K562 treated with DMSO at 1 percent for 12 hours (cell line): ENCODE measurements around the gene ELMO3. TPM values are rescaled to one million over a fixed set of nuclear protein-coding genes. Genes with fewer than 3 reads are reported as not detected.

Experiments
- total RNA-seq: library from RNA; unstranded; fragments of 300-600 nt; gene quantifications from 2 replicates; pipeline ENCODE4 v1.2.3, GENCODE V29; 2022; ENCODE audit not compliant: insufficient read depth

ELMO3 gene
- total RNA-seq, result 2.4 and 3.3 TPM in 2 replicates

DNA sequence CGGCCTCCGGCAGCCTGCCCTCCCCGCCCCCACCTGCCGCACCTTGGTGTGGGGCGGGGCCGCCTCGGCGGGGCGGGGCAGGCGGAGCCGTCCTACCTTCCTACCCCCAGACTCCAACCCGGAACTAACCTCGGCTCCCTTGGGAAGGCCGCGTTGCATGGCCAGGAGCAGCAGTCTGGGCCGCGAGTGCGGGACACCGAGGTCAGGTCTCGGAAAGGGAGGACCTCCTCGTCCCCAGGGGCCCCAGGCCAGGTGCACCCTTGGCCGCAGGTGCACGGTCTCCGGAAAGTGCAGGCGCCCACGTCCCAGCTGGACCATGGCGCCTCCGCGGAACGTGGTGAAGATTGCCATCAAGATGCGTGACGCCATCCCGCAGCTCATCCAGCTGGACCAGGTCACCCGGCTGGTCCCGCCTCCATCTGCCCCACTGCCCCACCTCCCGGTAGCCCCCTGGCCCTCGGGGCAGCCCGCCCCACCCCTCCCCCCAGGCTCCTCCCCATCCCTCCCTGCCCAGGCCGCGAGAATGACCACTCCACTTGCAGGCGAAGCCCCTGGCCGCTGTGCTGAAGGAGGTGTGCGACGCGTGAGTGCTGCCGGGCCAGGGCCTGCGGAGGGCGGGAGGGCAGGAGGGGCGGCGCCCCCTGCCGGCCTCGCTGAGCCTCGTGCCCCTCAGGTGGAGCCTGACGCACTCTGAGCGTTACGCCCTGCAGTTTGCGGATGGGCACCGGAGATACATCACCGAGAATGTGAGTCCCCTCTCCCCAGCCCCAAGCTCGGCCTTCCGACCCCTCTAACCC is at the start of gene ELMO3:
Gene ELMO3, plus strand, starts transcription at position 121 of the 797 bp plus-strand sequence. Its CDS starts 196 bp downstream, at position 317.

GRCh38 chr16:67150833-67151396 is 48.0 kb upstream of the ELMO3 start, which contains the start of gene B3GNT9:
Gene B3GNT9 (minus strand): TSS chr16:67150998. CDS start chr16:67150485, 513 bp downstream.

DNA sequence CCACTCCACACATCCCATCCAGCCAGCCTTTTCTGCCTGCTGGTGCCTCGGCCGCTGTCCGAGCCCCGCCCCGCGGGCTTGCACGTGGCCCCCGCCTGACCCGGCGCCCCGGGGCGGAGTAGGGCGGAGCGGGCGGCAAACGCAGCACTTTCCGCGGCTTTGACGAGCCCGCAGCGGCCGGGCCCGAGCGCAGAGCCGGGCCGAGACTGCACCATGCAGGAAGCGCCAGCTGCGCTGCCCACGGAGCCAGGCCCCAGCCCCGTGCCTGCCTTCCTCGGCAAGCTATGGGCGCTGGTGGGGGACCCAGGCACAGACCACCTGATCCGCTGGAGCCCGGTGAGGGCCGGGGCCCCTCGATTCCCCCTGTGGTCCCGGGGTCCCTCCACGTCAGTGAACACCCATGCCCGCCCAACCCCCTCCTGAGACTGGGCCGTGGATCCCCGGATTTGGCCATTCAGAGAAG is 34.3 kb upstream of the ELMO3 start, which contains the start of gene HSF4:
Gene HSF4, plus strand, starts transcription at position 147 of the 463 bp plus-strand sequence. Its CDS starts 67 bp downstream, at position 214.

DNA sequence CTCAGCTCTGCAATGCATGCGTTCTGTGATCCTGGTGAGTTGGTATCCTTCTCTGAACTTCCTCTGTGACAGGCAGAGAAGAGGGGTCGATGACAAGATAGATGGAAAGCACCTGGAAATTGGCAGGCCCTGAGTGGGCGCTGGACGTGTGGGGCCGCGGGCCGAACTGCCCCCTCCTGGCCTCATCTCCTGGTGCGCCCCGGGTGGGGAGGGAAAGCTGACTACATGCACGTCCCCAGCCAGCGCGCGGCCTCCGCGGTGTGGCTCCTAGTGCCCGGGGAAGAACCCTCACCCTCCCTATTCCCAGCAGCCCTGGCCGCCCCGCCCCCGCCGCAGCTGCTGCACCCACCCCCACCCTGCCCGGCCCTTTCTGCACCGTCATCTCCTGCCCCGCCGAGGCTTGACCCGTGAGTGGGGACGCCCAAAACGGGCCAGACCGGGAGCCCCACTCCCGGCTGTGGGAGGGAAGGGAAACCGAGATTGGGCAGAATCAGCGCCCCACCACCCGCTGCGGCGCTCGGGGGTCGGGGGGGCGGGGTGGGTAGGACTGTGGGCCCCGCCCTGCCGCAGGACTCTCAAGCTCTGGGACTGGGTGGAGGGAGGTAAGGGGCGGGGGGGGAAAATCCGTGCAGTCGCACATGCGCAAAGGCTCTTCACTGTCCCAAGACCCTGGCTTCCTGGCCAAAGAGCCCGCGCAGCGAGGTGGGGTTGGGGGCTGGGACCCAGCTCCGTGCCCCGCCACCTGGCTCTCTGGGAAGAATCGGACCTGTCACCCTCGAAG is 28.6 kb upstream of the ELMO3 start, which contains the start of gene NOL3:
Gene NOL3, plus strand, starts transcription at position 371 of the 781 bp plus-strand sequence.

DNA sequence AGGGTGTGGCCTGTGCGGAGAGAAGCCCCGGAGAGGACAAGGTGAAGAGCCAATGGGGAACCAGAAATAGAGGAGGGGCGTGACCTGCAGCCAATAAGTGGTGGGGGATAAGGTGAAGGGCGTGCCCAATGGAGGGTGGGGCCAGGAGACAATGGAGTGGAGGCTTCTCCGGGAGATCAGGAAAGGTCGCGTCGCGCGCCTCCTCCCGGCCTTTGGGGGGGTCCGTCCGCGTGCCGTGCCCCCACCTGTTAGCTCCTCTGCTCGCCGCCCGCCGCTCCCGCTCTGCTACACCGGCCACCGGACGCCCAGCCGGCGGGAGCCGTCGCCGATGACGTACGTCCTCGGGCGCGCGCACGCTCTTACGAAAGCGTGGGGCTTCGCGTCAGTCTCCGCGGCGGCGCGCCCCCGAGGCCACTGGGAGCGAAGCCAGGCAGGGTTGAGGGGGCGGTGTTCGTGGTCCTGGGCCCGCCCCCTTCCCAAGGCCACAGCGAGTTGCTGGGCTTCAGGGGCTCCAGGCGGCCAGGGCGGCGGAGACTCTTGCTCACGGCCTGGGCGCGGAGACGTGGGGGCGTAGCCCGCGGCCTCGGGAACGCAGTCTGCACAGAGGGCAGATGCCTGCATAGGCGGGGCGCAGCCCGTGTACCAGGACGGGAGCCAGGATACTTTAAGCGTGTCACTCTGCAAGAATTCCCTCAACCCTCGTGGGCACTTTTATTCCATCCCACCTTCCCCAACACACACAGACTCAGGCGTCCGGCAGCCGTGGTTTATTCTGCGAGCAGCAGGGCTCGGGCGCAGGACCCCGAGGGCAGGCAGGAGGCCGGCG is 15.1 kb upstream of the ELMO3 start, which contains the start of gene MATCAP1:
Gene MATCAP1, minus strand, starts transcription at position 337 of the 826 bp plus-strand sequence. CDS start 3,353 bp downstream, outside the sequence.

GRCh38 chr16:67190041-67190440 is 8.9 kb upstream of the ELMO3 start, which contains the start of gene EXOC3L1:
Gene EXOC3L1 (minus strand): TSS chr16:67190136. CDS start chr16:67189676, 460 bp downstream.

DNA sequence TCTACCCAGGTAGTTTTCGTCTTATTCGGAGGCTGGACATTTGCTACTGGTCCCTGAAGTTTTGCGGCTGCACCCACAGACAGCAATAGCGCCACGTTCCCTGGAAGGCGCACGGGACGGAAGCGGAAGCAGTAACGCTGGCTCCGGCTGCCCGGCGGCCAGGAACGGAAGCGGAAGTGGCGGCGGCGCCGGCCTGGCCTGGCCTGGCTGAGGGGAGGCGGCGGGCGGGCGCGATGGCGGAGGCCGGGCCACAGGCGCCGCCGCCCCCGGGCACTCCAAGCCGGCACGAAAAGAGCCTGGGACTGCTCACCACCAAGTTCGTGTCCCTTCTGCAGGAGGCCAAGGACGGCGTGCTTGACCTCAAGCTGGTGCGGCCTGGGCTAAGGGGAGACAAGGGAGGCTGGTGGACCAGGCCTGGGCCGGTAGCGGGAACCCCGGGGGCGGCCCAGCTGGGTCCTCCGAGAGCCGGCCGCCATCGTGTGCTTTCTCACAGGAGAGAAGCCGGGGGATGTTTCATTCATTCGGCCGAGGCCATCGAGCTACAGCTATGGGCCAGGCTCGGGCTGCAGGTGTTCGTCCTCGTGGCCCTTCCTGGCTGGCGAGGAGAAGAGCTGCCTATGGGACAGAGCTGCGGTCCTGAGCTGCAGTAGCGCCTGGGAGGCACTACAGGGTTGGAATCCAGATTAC is 6.8 kb upstream of the ELMO3 start, which contains the start of gene E2F4:
Gene E2F4, plus strand, starts transcription at position 161 of the 687 bp plus-strand sequence. Its CDS starts 73 bp downstream, at position 234.

GRCh38 chr16:67226804-67227566 is 28.1 kb downstream of the ELMO3 start, which contains the start of gene TMEM208:
Gene TMEM208 (plus strand): TSS chr16:67227130. CDS start chr16:67227219, 89 bp downstream.

GRCh38 chr16:67247192-67248072 is 48.5 kb downstream of the ELMO3 start, which contains the start of gene FHOD1:
Gene FHOD1 (minus strand): TSS chr16:67247481. CDS start chr16:67247410, 71 bp downstream.

GRCh38 chr16:67248401-67249177 is 49.7 kb downstream of the ELMO3 start, which contains the start of gene SLC9A5:
Gene SLC9A5 (plus strand): TSS chr16:67248979. CDS start chr16:67249015, 36 bp downstream.

Other genes starting within 250 kb of the ELMO3 start
- gene CES3, start 237.9 kb upstream of the ELMO3 start, total RNA-seq, result 1.3 and 1.5 TPM in 2 replicates
- gene CES4A, start 210.5 kb upstream of the ELMO3 start, total RNA-seq, result not detected in 2 replicates
- 25.6 and 43.6 TPM in 2 replicates for gene CBFB, start 170.0 kb upstream of the ELMO3 start, total RNA-seq
- gene PHAF1, start 89.2 kb upstream of the ELMO3 start, total RNA-seq, result 7.2 and 15.4 TPM in 2 replicates
- gene B3GNT9, start 48.1 kb upstream of the ELMO3 start, total RNA-seq, result 4.0 and 7.1 TPM in 2 replicates
- gene TRADD, start 39.2 kb upstream of the ELMO3 start, total RNA-seq, result 38.8 and 55.1 TPM in 2 replicates
- 14.6 and 17.0 TPM in 2 replicates for gene FBXL8, start 39.2 kb upstream of the ELMO3 start, total RNA-seq
- gene HSF4, start 34.4 kb upstream of the ELMO3 start, total RNA-seq, result 7.8 and 20.7 TPM in 2 replicates
- 21.1 and 34.0 TPM in 2 replicates for gene NOL3, start 28.6 kb upstream of the ELMO3 start, total RNA-seq
- gene MATCAP1, start 15.2 kb upstream of the ELMO3 start, total RNA-seq, result 16.6 and 20.0 TPM in 2 replicates
- gene EXOC3L1, start 9.0 kb upstream of the ELMO3 start, total RNA-seq, result not detected in 2 replicates
- gene E2F4, start 7.0 kb upstream of the ELMO3 start, total RNA-seq, result 63.4 and 106 TPM in 2 replicates
- 65.0 and 76.2 TPM in 2 replicates for gene TMEM208, start 28.0 kb downstream of the ELMO3 start, total RNA-seq
- 37.1 and 54.3 TPM in 2 replicates for gene FHOD1, start 48.4 kb downstream of the ELMO3 start, total RNA-seq
- gene SLC9A5, start 49.8 kb downstream of the ELMO3 start, total RNA-seq, result 1.4 and 2.7 TPM in 2 replicates
- 12.3 and 19.0 TPM in 2 replicates for gene PLEKHG4, start 80.4 kb downstream of the ELMO3 start, total RNA-seq
- gene KCTD19, start 127.6 kb downstream of the ELMO3 start, total RNA-seq, result 0.19 TPM in 1 of 2 replicates, not detected in the other
- gene LRRC36, start 127.7 kb downstream of the ELMO3 start, total RNA-seq, result 1.3 TPM in 1 of 2 replicates, not detected in the other
- not detected in 2 replicates for gene TPPP3, start 194.4 kb downstream of the ELMO3 start, total RNA-seq
- not detected in 2 replicates for gene ZDHHC1, start 217.3 kb downstream of the ELMO3 start, total RNA-seq
- 0.35 TPM in 1 of 2 replicates, not detected in the other for gene HSD11B2, start 232.0 kb downstream of the ELMO3 start, total RNA-seq